GM19035 (cell line): Measurements from ENCODE around the gene ADCY5.

Source experiments
- ATAC-seq: cut with Tn5 transposase; IDR thresholded peaks from one replicate; pipeline ENCODE4 v1.9.1; 2021; ENCODE audit not compliant: unreplicated experiment

The ADCY5 gene

DNA sequence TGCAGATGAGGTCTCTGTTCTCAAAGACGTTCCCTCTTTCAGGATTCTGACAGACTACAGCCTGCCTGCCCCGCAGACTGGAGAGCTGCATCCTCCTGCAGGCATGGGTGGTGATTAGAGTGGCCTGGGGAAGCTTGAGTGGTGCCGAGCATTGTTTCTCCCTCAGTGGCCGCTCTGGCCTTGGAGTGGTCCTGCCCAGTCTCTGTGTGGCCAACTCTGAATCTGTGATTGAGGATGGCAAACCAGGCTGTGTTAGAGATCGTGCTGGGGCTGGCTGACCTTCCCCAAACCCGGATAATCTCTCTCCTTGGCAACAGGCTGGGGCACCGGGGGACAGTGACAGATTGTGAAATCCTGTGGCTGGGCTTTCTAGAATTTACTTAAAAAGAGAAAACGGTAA, 11.0 kb upstream of the ADCY5 start:
- no peak for ATAC-seq

DNA sequence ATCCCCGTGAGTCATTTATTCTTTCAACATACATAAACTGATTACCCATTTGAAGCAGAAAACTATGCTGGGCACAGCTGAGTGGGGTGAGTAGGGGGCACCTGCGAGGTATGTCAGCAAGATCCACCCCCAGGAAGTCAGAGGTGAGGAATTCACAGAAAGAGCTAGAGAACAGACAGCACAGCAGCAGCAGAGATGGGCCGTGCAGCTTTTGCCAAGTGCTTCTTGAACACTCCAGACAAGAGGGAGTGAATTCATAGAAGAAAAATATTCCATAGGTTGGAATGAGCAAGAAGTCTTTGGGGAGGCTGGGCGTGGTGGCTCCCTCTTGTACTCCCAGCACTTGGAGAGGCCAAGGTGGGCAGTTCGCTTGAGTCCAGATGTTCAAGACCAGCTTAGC, 9.4 kb upstream of the ADCY5 start:
- no peak for ATAC-seq

GRCh38 chr3:123457841-123458240, 9.0 kb upstream of the ADCY5 start:
- ATAC-seq = no peak

DNA sequence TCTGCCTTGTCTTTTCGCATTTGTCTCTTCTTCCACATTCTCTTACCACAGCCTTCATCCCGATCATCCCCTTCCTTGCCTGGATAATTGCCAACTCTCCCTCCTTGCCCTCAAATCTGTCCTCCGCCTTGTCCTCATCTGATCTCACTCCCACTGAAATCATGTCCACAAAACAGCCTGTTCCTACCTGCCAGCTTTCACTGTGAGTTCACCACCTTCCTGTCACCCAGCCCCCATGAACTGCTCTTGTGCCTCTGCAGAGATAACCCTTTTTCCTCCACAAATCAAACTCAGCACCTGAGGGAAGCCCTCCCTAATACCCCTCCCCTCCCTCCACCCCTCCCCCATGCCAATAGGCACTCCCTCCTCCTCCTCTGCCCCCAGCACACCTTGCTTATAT, 4.8 kb upstream of the ADCY5 start:
- ATAC-seq = no peak

DNA sequence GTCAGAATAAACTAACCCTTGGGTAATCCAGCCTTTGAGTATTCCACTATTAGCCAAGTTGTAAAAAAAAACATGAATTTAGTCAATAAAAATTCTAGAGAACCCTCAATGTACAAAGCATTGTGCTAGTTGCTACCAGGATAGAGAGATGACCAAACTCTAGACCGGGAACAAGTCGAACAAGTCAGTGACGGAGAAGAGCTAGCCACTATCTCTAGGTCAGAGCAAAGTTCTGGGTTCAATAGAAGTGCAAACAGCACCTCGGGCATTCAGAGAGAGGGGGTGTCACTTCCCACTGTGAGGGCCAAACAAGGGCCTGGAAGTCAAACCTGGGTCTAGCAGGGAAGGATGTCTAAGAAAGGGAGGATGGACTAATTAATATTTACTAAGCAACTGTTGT, 2.3 kb upstream of the ADCY5 start:
- ATAC-seq = no peak

GRCh38 chr3:123449997-123450604, 1.2 kb upstream of the ADCY5 start:
- ATAC-seq = no peak

GRCh38 chr3:123449102-123449996, 459 bp upstream of the ADCY5 start:
- ATAC-seq = no peak

DNA sequence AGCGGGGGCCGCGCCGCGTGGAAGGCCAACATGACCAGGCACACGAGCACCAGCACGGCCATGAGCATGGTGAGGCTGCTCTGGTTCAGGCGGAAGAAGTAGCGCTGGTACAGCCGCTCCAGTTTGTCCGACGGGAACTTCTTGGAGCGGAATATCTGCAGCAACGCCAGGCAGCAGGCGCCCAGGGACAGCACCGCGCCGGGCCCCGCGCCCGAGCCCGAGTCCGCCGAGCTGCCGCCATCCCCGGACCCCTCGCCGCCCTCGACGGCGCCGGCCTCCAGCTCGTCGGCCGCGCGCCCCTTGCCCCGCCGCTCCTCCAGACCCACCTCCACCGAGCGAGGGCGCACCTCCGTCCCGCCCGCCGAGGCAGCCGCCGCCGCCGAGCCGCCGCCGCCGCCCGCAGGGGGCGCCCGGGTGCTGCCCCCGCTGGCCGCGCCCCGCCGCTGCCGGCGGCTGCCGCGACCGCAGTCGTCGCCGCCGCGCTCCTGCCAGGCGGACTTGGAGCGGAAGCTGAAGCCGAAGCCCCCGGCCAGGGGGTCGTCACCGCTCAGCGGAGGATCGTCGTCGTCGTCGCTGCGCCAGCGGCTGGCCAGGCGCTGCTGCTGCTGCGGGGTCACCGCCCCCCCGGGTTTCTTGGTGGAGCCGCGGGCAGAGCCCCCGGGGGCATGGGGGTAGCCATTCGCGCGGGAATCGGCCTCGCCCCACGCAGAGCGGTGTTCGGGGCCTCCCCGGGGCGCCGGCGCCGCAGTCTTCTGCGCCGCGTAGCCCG, 957 bp downstream of the ADCY5 start:
- ATAC-seq = no peak

DNA sequence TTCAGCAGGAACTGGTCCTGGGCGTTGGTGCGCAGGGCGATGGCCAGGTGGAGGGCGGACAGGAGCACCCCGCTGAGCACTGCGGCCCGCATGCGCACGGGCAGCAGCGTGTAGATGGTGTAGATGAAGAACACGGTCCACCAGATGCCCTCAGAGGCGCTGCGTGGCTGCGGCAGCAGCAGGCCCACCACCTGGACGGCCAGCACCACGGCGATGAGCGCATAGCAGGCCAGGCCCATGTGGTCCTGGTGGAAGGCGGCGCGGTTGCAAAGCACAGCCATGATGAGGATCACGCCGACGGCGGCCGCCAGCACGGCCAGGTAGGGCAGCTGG, 1.5 kb downstream of the ADCY5 start:
- no peak for ATAC-seq

DNA sequence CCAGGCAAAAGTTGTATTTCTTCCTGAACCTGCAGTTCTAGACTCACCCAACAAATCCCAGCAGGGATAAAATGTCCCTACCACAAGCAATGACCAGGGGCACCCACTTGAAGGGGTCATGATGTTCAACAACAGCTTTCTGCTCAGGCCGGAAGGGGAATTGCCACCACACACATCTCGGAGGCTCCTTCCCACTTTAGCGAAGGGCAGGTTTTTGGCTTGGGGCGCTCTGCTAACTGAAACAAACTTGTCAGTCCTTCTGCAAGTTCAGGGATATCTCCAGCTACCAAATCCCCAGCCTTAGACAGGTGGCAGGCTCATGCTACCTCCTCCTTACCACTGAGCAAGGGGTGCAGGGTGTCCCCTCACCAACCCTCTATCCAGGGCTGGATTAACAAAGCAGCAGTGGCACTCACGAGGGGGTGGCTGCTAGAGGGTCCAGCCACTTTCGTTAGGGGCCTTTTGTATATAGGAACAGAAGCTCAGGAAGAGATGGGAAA, 2.2 kb downstream of the ADCY5 start:
- ATAC-seq = no peak

GRCh38 chr3:123446210-123446609, 2.7 kb downstream of the ADCY5 start:
- no peak for ATAC-seq

DNA sequence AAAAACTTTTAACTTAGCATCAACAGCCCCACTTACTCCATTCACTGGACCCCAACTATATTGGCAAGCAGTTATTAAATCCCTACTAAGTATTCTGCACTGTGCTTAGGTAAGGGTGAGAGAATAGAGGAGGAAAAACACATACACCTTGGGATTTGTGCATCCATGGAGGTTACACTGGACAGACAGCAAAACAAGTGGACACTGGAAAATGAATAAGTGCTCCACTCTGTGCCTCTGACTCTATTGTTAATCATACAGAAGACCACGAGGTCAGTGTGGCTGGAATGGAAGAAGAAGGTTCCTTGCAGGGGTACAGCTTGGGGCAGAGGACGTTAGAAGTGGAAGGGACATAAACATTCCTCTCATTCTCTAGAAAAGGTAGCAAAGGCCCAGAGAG, 3.2 kb downstream of the ADCY5 start:
- ATAC-seq = no peak

DNA sequence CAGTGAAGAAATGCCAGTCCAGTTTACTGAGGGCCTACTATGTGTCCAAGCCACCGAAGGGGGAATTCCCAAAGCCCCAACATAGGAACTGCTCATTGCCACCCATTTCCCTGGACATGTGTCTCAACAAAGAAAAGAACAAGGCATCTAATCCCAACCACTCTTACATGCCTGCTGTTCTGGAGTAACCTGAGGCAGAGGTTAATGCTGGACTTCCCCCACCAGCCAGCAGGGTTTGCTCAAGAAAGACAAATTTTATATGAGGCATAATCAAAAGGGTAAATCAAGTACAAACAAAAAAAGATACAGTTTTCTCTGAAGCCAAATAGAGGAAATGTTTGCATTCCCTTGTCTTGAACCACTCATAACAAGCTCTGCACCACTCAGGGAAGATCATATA, 4.1 kb downstream of the ADCY5 start:
- no peak for ATAC-seq

GRCh38 chr3:123444023-123444422, 4.9 kb downstream of the ADCY5 start:
- ATAC-seq = no peak

DNA sequence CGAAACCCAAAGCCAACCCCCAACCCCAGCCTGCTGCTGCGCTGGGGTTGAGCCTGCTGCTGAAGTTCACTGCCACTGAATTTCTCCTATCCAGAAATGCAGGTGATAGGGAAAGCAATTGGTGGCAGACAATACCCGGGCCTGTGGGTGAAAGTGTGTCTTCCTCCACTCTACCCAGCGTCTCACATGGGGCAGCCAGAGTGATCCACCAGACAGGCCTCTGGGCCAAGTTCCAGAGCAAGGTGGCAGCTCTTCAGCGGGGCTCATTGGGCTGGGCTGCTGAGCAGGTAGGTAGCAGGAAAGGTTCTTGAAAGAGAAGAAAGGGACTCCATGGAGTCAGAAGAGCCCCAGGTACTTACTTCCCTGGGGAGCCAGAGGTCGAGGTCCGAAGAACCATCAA, 6.0 kb downstream of the ADCY5 start:
- no peak for ATAC-seq

- no peak for ATAC-seq
Observed at GRCh38 chr3:123442125-123442524, 6.8 kb downstream of the ADCY5 start.

DNA sequence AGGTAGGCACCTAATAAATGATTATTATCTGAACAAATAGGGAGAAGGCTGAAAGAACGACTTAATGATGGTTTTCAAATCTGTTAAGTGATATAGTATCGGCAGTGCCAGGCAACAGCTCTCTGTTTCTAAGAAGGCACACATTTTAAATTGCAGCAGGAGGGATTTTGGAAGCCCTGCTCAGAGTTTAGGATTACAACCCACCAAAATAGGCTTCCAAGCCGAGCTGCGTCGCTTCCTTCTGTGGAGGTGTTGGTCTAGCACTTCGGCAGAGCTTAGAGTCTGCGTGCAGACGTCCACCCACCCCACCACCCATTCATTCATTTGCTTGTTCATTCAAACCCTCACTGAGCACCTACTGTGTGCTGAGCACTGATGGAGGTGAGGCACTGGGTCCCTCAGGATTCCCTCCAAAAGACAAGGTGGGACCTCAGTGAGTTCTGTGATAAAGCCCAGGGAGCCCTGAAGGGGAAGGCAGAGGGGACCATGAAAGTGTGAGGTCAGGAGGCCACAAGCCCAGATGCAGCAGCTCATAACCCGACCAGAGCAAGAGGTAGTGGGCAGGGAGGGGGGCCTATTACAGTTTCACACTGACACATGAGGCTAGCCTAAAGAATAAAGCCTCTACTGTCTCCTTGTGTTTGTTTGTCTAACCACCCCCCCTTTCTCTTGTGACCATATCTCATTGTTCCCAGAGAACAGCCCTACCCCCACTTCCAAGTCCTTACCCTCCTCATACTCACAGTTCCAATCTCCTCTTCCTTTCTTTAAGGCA, 8.9 kb downstream of the ADCY5 start:
- ATAC-seq = no peak

DNA sequence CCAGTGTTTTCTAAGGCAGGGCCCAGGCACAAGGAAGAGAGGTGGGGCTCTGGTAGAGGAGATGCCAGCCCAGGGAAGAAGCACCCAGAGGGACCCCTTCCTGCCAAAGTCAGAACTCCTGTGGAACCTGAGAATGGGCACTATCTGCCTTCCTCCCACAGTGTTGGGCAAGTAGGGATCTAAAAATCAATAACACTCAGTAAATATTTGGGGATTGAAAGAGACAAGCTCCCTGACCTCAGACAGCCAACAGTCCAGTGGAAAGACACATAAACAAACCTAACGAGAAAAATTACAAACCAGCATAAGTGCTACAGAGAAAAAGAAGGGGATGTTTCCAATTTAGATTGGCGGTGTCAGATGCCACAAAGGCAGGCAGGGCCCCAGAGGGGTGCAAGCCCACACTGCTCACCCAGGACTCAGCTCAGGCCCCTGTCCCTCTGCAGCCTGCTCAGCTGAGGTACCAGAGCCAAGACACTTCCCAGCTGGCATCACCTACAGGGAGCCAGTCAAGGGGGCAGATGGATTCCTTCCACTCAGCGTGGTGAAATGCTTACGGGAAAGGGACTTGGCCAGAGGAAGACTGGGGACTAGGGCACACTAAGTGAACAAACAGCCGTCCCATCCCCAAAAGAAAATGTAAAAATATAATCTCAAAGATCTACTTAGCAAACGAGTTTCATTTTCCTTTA, 15.9 kb downstream of the ADCY5 start:
- no peak for ATAC-seq

DNA sequence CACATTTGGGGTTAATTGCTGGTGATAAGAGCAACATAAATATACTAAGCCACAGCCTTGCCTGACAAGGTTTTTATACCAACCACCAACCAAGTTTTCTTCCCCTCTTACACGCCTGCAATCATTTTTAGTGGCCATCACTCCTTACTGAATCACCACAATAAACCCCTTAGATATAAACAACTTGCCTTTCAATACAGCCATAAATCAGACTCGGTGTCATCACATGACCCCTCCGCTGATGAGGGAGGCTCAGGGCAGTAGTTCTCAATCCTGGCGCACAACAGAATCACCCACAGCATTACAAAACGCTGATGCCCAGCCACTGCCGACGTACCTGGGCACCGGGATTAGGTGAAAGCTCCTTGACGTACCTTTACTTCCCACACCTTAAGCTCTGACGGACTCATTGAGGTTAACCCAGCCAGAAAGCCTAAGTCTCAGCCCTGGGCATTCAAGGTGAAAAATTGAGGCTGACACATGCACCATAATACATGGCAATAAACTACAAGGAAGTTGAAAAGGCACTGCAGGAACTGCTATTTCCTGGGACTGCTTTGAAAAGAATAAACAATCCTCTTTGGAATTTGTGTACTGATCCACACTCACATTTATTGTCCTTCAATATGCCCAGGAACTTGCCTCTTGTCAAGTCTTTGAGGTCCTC, 17.1 kb downstream of the ADCY5 start:
- ATAC-seq = no peak
